GM12872 (cell line): Measurements from ENCODE around the gene SNRPA.

ENCODE experiments used
- CTCF ChIP-seq: IDR thresholded peaks from 3 replicates; pipeline ENCODE4 v1.5.1; 2011; ENCODE audit warnings: low read depth, mild to moderate bottlenecking, low read length, moderate library complexity; ENCODE audit not compliant: insufficient read depth

Gene SNRPA

GRCh38 chr19:40786060-40787037, 35.3 kb downstream of the SNRPA start:
- TF ChIP-seq CTCF, result no peak

GRCh38 chr19:40791349-40791748, 40.3 kb downstream of the SNRPA start:
- no peak for TF ChIP-seq CTCF

DNA sequence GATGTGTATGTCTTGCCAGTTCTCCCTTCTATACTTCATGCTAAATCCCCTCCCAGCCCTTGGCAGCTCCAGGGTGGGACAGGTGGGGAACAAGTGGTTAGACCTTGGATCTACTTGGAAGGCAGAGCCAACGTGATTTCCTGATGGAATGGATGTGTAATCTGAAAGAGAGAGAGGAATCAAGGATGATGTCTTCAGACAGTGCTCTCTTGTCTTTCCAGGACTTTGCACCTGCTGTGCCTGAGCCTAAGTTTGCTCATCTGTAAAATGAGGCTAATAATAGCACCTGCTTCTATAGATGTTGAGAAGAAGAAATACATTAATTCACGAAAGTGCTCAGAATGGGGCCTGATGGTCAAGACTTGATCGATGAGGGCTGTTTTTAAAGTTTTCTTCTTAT, 41.0 kb downstream of the SNRPA start:
- no peak for TF ChIP-seq CTCF

DNA sequence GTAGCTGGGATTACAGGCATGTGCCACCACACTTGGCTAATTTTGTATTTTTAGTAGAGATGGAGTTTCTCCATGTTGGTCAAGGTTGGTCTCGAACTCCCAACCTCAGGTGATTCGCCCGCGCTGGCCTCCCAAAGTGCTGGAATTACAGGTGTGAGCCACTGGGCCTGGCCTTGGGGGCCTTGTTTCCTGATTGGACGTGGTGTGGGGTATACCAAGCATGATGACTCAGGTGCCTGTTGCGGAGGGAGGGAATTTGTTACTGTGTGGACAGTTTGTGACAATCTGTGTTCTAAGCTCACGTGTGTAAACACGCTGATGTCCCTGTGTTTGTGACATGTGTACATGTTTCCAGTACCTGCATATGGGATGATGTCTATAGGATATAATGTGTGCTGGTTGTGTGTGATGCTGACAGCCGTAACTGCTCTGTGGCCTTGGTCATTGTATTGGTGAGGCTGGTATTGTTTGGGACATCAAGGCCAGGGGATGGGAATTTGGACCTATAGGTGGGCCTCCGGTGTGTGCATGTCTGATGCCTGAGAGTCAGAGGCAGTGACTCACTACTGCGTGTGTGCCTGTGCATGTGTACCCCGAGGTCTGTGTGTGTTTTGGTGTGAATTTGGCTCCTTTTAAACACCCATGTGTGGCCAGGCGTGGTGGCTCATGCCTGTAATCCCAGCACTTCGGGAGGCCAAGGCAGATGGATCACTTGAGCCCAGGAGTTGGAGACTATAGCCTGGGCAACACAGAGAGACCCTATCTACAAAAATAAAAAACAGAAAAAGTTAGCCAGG, 46.4 kb downstream of the SNRPA start:
- no peak for TF ChIP-seq CTCF

DNA sequence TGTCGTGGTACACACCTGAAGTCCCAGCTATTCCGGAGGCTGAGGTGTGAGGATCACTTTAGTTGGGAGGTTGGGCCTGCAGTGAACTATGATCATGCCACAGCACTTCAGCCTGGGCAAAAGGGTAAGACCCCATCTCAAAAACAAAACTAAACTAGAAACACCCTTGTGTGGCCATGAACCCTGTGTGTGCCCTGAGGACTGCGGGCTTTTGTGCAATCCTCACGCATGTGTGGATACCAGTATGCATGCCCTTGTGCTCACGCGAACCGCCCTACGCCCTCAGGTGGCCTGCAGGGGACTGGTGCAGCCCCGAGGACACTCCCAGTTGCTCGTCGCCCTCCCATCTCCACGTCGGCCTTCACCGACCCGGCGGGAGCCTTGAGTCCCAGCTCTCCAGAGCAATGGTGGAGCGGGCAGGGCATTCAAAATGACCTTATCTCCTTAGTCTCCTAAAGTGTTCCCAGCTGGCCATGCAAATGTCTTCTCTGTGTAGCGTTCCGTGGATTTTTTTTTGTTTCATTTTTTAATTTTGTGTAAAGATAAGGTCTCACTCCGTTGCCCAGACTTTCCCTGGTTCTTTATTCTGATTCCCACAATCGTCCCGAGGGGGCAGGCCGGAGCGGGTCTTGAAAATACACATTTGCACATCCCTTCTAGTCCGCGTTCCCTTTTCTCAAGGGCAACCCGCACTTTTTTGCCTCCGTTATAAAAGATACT, 47.1 kb downstream of the SNRPA start:
- peak; percentile 49 for TF ChIP-seq CTCF

DNA sequence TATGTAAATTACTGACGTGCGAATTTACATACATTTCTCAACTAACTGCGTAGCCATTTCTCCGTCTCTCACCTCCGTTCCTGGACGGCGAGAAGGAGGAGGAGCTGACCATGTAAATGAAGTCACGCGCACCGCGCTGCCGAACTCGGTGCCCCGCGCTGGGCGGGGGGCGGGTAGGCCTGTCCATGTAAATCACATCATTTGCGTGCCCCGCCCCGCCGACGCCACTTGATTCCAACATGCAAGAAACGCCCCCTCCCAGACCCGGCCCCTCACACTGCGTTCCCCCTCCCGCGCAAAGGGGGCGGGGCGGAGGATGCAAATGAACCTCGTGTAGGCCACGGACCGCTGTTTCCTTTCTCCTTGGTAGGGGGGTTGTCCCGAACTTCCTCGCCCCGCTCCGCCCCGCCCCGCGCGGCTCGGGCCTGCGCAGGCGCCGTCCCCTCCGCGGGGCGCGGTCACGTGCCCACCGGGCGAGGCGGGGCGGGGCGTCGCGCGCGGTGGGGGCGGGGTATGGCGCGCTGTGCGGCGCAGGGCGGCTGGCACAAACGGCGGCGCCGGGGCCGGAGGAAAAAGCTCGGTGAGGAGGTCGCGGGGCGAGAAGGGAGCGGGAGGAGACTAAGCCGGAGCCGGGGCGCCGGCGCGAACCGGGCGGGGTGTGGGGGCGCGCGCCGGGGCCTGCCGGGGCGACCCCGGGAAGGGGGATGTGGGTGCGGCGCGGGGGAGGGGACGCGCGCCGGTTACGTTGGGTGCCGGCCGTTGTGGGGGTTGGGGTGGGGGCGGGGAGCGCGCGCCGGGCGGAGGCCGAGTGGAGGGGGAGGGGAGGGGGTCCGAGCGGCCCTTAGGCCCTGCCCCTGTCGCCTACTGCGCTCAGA, 47.9 kb downstream of the SNRPA start, which contains the start of gene EGLN2:
Gene EGLN2, plus strand, starts transcription at position 509 of the 875 bp plus-strand sequence. CDS start 1,382 bp downstream, outside the sequence.
- TF ChIP-seq CTCF, result no peak
